ENCODE data around the gene ACTR5. TPM values are rescaled to one million over a fixed set of nuclear protein-coding genes. Genes with fewer than 3 reads are reported as not detected.

The ACTR5 gene
- total RNA-seq, 1 experiment from 2014 or later: 9.8 TPM

GRCh38 chr20:38762174-38762573 lies 13.9 kb downstream of the ACTR5 start:
- Mint-ChIP-seq H3K4me3 (no peak overlapping the region), H3K27me3 (ENCODE audit: low read depth) (no peaks in the 10 kb centered on the region), H3K27ac (no peak overlapping the region), H3K36me3 (peaks cover 56% of the 10 kb centered on the region), H3K9me3 (no peaks in the 10 kb centered on the region), H3K4me1 (peaks cover 9% of the 10 kb centered on the region; the same call in 1 of the 2 replicates)
- ChIA-PET POLR2A (no interaction called here), CTCF (no interaction called here)
- DNase-seq (ENCODE audit: low spot score): no peak
- TF ChIP-seq ZNF263 (CRISPR knock-in tag; IDR thresholded peaks at IDR 0.05; ENCODE audit: low read depth): no peak
- TF ChIP-seq ZNF416 (CRISPR knock-in tag; IDR thresholded peaks at IDR 0.05): no peak
- no peak for TF ChIP-seq ZNF317 (CRISPR knock-in tag; IDR thresholded peaks at IDR 0.05; ENCODE audit: borderline replicate concordance, low read depth)
- no peak for TF ChIP-seq ETV6 (CRISPR knock-in tag; IDR thresholded peaks at IDR 0.05)
- no peak for ATAC-seq

- Mint-ChIP-seq H3K4me3 (no peak overlapping the region), H3K9me3 (no peaks in the 10 kb centered on the region), H3K27ac (no peak overlapping the region), H3K4me1 (peaks cover 9% of the 10 kb centered on the region; the same call in 1 of the 2 replicates), H3K27me3 (ENCODE audit: low read depth) (no peaks in the 10 kb centered on the region), H3K36me3 (peaks cover 54% of the 10 kb centered on the region)
- ATAC-seq (no peak), DNase-seq (ENCODE audit: low spot score) (no peak)
- no peak for TF ChIP-seq PRRX2 (CRISPR knock-in tag; IDR thresholded peaks at IDR 0.05)
- no peak for TF ChIP-seq ZBTB21 (CRISPR knock-in tag; IDR thresholded peaks at IDR 0.05; ENCODE audit: borderline replicate concordance)
- TF ChIP-seq ZNF219 (CRISPR knock-in tag; IDR thresholded peaks at IDR 0.05; ENCODE audit: borderline replicate concordance): no peak
- TF ChIP-seq TCF7 (CRISPR knock-in tag; IDR thresholded peaks at IDR 0.05; ENCODE audit: low read depth): no peak
- no peak for TF ChIP-seq ATF3 (CRISPR knock-in tag; conservative IDR thresholded peaks at IDR 0.05)
- TF ChIP-seq E2F1 (CRISPR knock-in tag; IDR thresholded peaks at IDR 0.05): no peak
- no peak for TF ChIP-seq FOXK1 (CRISPR knock-in tag; IDR thresholded peaks at IDR 0.05)
- no peak for TF ChIP-seq ZNF512 (CRISPR knock-in tag; IDR thresholded peaks at IDR 0.05; ENCODE audit: borderline replicate concordance)
- TF ChIP-seq ZNF671 (CRISPR knock-in tag; IDR thresholded peaks at IDR 0.05): no peak
- TF ChIP-seq NFYB (CRISPR knock-in tag; conservative IDR thresholded peaks at IDR 0.05; ENCODE audit: low read depth): no peak
- TF ChIP-seq ATF6 (CRISPR knock-in tag; IDR thresholded peaks at IDR 0.05): no peak
- no peak for TF ChIP-seq ZBTB43 (CRISPR knock-in tag; IDR thresholded peaks at IDR 0.05)
- no peak for TF ChIP-seq JAZF1 (CRISPR knock-in tag; IDR thresholded peaks at IDR 0.05)
- no peak for TF ChIP-seq GTF2I (CRISPR knock-in tag; conservative IDR thresholded peaks at IDR 0.05)
- no peak for TF ChIP-seq STAT6 (CRISPR knock-in tag; conservative IDR thresholded peaks at IDR 0.05; ENCODE audit: low read depth)
- TF ChIP-seq ZNF416 (CRISPR knock-in tag; IDR thresholded peaks at IDR 0.05): no peak
- CTCF ChIA-PET: no interaction called here
- POLR2A ChIA-PET: no interaction called here
Observed at GRCh38 chr20:38763616-38764015, 15.4 kb downstream of the ACTR5 start.
